K562 treated with DMSO at 1 percent for 24 hours (cell line): ENCODE results near the gene CD19. TPM values are rescaled to one million over a fixed set of nuclear protein-coding genes. Genes with fewer than 3 reads are reported as not detected.

Experiments
- total RNA-seq: library from RNA; unstranded; fragments of 300-600 nt; gene quantifications from 2 replicates; pipeline ENCODE4 v1.2.3, GENCODE V29; 2022; ENCODE audit warnings: low read depth; ENCODE audit not compliant: insufficient read depth

CD19 gene
- 6.9 and 10.8 TPM in 2 replicates for total RNA-seq

GRCh38 chr16:28931801-28932225 lies at the start of gene CD19:
CD19 (plus strand) TSS chr16:28931971; CDS start chr16:28932001, 30 bp downstream.

DNA sequence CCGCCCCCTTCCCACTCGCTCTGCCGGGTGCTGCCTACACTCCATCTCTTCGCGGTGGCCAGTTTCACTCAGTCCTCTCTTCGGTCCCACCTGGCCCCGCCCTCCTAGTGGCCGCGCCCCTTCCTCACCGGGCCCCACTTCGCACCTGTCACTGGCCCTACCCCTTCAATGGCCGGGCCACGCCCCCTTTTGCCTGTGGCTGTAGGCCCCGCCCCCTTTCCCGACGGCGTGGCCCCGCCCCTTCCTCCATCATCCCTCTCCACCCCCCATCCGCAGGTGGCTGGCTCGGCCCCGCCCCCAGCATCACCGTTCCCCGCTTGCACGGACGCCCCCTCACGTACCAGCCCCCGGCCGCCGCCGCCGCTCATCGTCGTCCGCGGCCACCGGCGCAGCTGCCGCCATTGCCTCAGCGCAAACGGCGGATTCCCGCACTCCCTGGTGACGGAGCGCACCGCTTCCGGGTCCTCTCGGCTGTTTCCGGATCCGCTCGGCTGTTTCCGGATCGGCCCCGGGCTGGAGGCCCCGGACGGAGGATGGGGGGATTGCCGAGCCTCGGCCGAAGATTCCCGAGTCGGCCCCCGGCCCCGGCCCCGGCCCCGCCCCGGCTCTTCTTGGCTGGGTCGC lies 6.9 kb upstream of the CD19 start, which contains the start of gene RABEP2:
RABEP2 (minus strand) TSS at position 477 of the 624 bp plus-strand sequence; CDS start at position 402, 75 bp downstream.

DNA sequence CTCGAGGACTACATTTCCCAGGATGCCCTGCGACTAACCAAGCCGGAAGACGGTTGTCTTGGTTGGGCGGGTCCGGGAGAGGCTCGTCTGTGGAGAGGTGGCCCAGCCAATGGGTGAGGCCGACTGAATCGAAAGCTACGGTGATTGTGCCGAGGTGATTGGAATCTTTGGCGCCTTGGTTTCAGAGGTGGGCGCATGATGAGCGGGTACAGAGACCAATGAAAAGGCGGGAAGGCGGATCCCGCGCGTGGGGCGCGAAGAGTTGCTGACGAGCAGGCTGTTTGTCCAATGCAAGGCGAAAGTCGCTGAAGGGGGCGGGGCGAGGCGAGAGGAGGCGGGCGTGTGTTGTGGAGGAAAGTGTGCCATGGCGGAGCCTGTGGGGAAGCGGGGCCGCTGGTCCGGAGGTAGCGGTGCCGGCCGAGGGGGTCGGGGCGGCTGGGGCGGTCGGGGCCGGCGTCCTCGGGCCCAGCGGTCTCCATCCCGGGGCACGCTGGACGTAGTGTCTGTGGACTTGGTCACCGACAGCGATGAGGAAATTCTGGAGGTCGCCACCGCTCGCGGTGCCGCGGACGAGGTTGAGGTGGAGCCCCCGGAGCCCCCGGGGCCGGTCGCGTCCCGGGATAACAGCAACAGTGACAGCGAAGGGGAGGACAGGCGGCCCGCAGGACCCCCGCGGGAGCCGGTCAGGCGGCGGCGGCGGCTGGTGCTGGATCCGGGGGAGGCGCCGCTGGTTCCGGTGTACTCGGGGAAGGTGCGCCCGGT lies 19.1 kb downstream of the CD19 start, which contains the start of gene NFATC2IP:
NFATC2IP (plus strand) TSS at position 290 of the 762 bp plus-strand sequence; CDS start at position 365, 75 bp downstream.

DNA sequence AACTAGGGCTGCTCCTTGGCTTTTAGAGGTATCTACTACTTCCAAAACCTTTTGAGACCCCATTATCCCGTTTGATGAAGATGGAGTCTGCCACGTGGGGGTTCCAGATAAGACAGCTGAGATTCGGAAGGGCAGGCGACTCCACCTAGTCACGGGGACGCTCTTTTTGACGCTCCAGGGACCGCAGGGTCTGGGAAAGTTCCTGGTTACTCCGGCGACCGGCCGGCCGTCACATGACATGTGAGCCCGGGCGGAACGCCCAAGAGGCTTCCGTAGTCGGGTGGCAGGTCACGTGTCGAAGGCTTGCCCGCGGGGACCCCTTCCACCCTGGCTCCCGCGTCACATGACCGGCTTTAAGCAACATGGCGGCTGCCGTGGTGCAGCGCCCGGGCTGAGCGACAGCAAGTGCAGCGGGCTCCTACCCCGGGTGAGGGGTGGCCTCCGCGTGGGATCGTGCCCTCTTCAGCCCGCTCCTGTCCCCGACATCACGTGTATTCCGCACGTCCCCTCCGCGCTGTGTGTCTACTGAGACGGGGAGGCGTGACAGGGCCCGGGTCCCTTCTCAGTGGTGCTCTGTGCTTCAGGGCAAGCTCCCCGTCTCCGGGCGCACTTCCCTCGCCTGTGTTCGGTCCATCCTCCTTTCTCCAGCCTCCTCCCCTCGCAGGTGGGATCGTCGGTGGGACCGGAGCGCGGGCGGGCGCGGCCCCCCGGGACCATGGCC lies 42.8 kb downstream of the CD19 start, which contains the start of gene SPNS1:
SPNS1 (plus strand) TSS at position 342 of the 721 bp plus-strand sequence; CDS start at position 716, 374 bp downstream.

DNA sequence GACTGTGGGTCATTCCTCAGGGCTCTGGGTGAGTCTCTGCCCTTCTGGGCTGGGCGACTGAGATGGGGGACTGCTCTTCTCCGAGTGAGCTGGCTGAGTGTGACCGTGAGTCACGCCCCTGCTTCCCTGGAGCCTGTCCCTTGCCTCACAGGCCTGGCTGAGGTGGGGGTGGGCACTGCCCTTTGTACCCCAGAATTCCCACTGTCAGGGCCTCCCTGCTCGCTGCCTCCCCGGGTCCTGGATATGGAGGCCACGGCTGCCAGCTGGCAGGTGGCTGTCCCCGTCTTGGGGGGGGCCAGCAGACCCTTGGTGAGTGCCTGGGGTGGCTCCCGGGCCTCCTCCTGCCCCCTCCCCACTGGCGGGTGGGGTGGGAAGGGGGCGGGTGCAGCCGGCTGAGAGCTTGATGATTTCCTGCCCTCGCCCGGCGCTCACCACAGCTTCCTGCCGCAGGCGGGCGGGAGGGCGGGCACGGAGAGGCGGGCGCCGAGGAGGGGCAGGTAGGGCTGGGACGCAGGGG lies 52.9 kb downstream of the CD19 start, which contains the start of gene LAT:
LAT (plus strand) TSS at position 434 of the 517 bp plus-strand sequence. CDS start 366 bp downstream, outside the sequence.

Other genes starting within 250 kb of the CD19 start
- 271 and 279 TPM in 2 replicates for gene EIF3C, start 220.5 kb upstream of the CD19 start, total RNA-seq
- 0.22 TPM in 1 of 2 replicates, not detected in the other for gene NPIPB9, start 180.2 kb upstream of the CD19 start, total RNA-seq
- gene ATXN2L, start 109.0 kb upstream of the CD19 start, total RNA-seq = 275 and 280 TPM in 2 replicates
- 261 and 292 TPM in 2 replicates for gene TUFM, start 85.6 kb upstream of the CD19 start, total RNA-seq
- gene SH2B1, start 68.1 kb upstream of the CD19 start, total RNA-seq = 56.6 and 57.2 TPM in 2 replicates
- gene ATP2A1, start 53.5 kb upstream of the CD19 start, total RNA-seq = 4.1 and 5.6 TPM in 2 replicates
- gene RABEP2, start 6.7 kb upstream of the CD19 start, total RNA-seq = 33.5 and 36.2 TPM in 2 replicates
- 23.1 and 24.2 TPM in 2 replicates for gene NFATC2IP, start 19.0 kb downstream of the CD19 start, total RNA-seq
- gene SPNS1, start 42.8 kb downstream of the CD19 start, total RNA-seq = 107 TPM in 2 replicates
- 1.9 and 2.1 TPM in 2 replicates for gene LAT, start 53.1 kb downstream of the CD19 start, total RNA-seq